T47D (cell line): ENCODE data around the gene UBE2D3.

Source experiments
- DNase-seq, 2 experiments: peaks; one replicate each; pipeline versions ENCODE4 v3.0.0 to v3.0.0-alpha.2; 2011 to 2012; ENCODE audit warnings: low read depth in 1 of 2, low spot score in 1 of 2
- JUND ChIP-seq: IDR thresholded peaks from 2 replicates; pipeline ENCODE4 v1.6.1; 2012; ENCODE audit warnings: low read depth
- in situ Hi-C: cut with HindIII; loops from 2 replicates; pipeline ENCODE4 v1.10.0; 2016; ENCODE audit warnings: low sequenced_read_pairs, low pct_unique_long_range_greater_than_20kb

Gene UBE2D3

DNA sequence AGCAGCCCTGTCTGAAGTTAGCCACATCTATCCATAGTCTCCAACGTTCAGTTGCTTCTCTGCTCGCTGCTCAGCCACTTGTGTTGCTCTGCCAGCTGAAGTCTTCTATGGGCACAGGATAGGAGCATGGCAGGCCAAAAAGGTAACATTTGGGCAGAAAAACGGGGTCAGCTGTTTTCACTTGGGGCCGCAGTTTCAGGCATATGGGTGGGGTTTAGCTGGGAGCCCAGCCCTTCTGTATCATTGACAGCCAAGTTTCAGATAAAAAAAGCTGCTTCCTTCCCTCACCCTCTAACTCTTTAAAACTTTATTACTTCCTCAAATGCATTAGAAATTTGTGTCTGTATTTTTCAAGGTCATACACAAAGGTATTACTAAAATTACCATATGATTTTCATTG, 48.1 kb downstream of the UBE2D3 start:
- no peak for DNase-seq
- no peak for TF ChIP-seq JUND
- in situ Hi-C loops: no loop called here

DNA sequence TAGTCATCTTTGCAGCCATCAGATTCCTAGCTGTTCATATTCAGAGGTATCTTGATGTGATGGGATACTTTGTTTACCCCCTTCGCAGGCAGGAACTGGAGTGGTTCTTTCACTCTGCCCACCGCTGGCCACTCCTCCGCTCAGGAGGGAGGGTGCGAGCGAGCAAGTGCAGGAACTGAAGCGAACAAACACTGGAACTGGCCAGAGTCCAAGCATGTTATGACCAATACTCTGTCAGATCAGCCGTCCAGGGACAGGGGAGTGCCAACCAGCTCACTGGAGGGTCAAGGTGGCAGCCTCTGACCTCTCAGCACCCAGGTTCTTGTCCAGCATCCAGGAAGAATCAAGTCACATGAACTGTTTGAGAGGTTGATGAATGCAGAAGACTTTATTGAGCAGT, 48.6 kb downstream of the UBE2D3 start:
- no peak for DNase-seq
- no peak for TF ChIP-seq JUND
- in situ Hi-C loops: no loop called here

DNA sequence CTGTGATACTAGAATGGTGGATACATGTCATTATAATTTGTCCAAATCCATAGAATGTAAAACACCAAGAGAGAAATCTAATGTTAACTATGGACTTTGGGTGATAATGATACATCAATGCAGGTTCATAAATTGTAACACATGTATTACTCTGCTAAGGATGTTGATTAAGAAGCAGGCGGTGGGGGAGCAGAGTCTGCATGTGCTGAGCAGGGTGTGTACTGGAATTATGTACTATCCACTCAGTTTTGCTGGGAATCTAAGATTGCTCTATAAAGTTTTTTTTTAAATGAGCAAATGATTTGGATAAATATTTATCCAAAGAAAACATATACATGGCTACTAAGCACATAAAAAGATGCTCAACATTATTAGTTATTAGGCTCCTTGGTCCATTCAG, 51.5 kb downstream of the UBE2D3 start:
- in situ Hi-C loops: no loop called here
- TF ChIP-seq JUND: no peak

DNA sequence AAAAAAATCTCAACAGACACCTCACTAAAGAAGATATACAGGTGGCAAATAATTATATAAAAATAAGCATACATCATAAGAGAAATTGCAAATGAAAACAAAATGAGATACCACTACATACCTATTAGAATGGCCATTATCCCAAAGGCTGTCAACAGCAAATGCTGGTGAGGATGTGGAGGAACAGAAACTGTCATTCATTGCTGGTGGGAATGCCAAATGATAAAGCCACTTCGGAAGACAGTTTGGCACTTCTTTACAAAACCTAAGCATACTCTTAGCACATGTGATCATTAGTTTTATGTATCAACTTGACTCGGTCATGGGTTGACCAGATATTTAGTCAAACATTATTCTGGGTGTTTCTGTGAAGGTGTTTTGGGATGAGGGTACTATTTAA, 53.1 kb downstream of the UBE2D3 start:
- no peak for TF ChIP-seq JUND
- no peak for DNase-seq
- in situ Hi-C loops: no loop called here

More for the DNA sequence above, 51.5 kb downstream of the UBE2D3 start:
- no peak for DNase-seq

DNA sequence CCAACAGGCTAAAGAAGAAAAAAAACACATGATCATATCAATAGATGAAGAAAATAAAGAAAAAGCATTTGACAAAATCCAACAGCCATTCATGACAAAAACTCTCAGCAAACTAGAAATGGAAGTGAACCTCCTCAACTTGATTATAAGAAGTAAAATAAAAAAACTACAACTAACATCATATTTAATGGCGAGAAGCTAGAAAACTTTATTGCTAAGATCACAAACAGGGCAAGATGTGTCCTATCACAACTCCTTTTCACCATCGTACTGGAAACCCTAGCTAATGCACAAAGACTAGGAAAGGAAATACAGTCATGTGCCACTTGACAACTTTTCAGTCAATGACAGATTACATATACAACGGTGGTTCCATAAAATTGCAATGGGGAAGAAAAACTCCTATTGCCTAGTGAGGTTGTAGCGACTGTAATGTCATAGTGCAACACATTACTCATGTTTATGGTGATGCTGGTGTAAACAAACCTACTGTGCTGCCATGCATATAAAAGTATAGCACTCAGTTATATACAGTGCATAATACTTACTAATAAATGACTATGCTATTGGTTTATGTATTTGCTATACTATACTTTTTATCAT, 54.5 kb downstream of the UBE2D3 start:
- in situ Hi-C loops: no loop called here
- DNase-seq: no peak
- TF ChIP-seq JUND: no peak

DNA sequence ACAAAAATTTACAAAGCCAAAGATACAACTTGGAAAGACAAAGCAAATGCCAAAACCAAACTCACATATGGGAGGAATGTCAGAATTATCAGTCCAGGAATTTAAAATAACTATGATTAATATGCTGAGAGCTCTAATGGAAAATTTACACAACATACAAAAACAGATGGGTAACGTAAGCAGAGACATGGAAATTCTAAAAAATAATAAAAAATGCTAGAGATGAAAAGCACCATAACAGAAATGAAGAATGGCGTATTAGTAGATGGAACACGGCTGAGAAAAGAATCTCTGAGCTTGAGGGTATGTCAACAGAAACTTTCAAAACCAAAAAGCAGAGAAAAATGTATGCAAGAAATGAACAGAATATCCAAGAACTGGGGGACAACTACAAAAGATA, 62.5 kb downstream of the UBE2D3 start:
- DNase-seq: no peak
- TF ChIP-seq JUND: no peak
- in situ Hi-C loops: no loop called here

DNA sequence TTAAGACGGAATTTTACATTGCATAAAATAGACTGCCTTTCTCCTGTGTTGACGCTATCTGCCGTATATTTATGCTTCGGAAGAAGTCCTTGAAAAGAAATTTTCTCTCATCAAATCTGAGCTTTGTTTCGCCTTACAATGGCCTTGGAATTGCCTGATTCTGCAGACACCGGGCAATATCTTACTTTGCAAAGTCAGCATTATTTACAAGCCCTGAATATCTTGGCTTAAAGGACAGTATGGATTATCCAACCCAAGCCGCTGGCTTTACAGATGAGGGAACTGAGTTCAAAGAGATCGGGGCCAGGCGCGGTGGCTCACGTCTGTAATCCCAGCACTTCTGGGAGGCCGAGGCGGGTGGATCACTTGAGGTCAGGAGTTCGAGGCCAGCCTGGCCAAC, 65.4 kb downstream of the UBE2D3 start:
- DNase-seq: no peak
- in situ Hi-C loops: no loop called here
- TF ChIP-seq JUND: no peak

DNA sequence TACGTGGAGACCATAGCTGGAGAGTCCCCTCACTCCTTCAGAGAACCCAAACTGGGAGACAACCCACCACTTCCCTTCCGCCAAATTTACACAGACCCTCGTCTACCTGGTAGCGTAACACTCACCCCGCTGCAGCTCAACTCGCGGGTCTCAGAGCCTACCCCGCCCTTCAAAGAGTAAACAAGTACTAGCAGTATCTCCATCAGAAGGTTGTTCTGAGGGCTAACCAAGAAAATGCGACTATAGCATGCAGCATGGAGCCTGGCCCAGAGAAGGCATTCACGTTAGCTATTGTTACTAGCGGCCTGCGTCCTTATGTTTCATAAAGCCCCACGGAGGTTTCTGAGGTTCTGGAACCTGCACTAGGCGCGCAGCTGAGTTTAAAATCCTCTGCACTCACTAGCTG, 66.1 kb downstream of the UBE2D3 start:
- DNase-seq: peak in 1 of 2 experiments; percentile 18
- no peak for TF ChIP-seq JUND
- in situ Hi-C loops: no loop called here

DNA sequence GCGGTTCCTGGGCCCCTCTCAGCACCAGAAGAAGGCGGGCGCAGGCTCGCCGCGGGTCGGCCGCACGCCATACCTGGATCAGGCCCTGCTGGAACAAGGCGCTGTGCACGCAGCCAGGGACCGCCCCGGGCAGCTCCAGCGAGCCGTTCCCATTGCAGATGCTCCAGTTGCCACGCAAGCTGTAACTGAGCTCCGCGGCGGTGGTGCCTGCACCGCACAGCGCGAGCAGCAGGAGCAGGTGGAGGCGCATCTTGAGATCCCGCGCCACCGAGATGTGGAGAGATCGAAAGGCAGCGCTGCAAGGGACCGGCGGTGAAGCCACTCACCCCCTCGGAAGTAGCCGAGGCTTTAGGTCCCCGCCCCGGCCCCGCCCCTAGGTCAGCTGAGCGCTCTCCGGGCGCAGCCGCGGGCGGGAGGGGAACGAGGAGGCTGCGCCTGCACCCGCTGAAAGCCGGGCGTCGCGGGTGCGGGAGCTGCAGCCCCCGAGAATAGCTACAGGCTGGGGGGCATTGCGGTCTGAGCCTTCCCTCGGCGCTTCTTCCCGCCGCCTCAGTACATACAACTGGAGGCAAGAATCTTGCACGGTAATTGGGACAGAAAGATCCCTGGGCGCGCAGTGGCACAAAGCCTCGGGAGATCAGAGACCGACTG, 66.6 kb downstream of the UBE2D3 start, which contains the start of gene MANBA:
Gene MANBA (minus strand): TSS at position 324 of the 651 bp plus-strand sequence. CDS start 74 bp downstream, at position 250.
- peak; percentile 82 for DNase-seq
- TF ChIP-seq JUND: no peak
- in situ Hi-C loops: no loop called here

DNA sequence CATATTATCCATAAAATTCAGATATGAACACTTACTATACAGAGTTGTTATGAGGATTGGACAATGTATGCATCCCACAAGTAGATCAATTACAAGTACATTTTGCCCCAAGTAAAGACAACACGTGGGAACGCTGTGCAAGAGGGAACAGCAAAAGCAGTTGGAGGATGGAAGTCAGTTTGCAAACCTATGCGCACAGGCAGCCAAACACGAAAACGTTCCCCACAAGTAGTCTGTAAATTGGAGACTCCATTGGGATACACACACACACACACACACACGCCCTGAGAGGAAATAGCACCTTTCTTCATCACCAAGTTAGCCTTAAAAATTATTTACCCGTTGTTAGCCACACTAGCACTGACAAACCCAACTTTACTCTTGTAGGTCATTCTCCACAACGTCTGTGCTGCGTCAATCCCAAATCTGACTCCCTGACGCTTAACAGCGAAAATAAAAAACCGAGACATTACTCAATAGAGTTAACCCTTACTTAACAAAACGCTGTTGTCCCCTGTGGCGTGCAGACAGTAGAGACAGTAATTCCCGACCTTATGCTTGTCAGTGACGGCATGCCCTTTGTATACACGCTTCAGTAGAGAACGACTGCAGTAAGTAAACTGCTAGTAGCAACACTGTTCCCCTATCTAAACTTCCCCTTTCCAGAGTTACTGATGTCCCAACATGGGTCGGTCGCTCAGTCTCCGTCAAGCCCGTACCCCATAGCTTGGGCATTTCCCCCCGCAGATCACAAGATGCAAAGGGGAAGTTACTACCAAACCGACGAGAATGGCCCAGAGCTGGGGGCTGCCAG, 67.3 kb downstream of the UBE2D3 start:
- peak; percentile 7 to 43 for DNase-seq
- in situ Hi-C loops: no loop called here

DNA sequence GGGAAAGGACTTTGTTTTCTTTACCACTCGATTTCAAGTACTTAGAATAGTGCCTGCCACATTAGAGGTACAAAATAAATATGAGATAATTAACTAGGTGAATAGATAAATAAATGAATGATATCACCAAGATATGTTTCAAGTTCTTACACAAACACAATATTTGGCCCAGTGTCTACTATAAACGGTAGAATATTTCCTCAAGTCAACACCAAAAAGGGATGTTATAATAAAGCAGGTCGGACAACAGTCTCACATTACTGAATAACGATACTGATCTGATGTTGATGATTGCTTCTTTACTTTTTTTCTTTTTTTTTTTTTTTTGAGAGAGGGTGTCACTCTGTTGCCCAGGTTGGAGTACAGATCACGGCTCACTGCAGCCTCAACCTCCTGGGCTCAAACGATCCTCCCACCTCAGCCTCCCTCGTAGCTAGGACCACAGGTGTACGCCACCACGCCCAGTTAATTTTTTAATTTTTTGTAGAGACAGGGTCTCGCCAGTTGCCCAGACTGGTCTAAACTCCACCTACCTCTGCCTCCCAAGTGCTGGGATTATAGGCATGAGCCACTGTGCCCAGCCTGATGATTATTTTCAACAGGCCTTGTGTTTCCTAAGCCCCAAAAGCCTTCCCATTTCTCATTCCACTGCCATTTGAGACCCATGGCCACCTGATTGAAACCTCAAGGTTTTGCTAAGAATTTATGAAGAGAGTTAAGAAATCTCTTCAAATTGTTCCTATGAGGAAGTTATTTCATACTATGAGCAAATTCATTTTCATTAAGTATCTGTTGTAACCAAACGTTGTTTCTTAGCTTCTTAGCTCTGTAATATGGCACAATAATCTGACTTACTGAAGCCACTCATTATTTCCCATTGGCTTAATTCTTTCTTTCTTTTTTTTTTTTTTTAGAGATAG, 68.8 kb downstream of the UBE2D3 start:
- no peak for TF ChIP-seq JUND
- in situ Hi-C loops: no loop called here
- DNase-seq: peak in 1 of 2 experiments; percentile 31

More for the DNA sequence above, 67.3 kb downstream of the UBE2D3 start:
- no peak for TF ChIP-seq JUND

DNA sequence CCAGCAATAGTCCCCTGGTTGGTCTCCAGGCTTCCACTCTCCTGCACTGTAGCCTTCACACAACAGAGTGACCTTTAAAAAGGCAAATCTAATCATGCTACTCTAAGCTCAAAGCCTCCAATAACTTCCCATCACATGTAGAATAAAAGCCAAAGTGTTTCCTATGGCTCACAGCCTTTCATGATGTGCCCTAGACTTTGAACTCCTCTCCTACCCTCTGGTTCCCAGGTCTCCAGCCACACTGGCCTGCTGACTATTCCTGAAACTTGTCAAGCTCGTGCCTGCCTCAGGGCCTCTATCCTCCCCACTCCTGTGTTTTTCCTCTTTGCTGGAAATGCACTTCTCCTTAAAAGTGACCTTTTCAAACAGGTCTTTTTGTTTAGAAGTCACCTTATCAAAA, 69.7 kb downstream of the UBE2D3 start:
- peak; percentile 7 to 71 for DNase-seq
- in situ Hi-C loops: no loop called here
- no peak for TF ChIP-seq JUND
